IMR-90 (cell line): ENCODE results near the gene FHL2. TPM values are rescaled to one million over a fixed set of nuclear protein-coding genes. Genes with fewer than 3 reads are reported as not detected.

ENCODE experiments used
- ATAC-seq: fragments of 200-7000 bp; cut with Tn5 transposase; 2 replicates; pipeline ENCODE4 v1.9.1; 2020; ENCODE audit warnings: low read depth, mild to moderate bottlenecking, moderate library complexity
- BruUV-seq: library from RNA; stranded (reverse); fragments of 400-500 nt; replicated peaks from 2 replicates; lab custom pipeline; 2021; lab: Mats Ljungman, UMichigan
- CTCF ChIA-PET: fragments of 300-600 bp; formaldehyde crosslinking; extraction: SDS; loops from one replicate; lab custom pipeline; 2021; ENCODE audit warnings: antibody characterized with exemption; lab: Yijun Ruan, JAX
- POLR2A ChIA-PET: fragments of 300-600 bp; sonication (Branson Sonifier 250); formaldehyde crosslinking; loops from one replicate; lab custom pipeline; 2022; ENCODE audit warnings: antibody characterized with exemption; ENCODE audit not compliant: unreplicated experiment; lab: Charles Lee
- DNase-seq: peaks from one replicate; pipeline ENCODE4 v3.0.0; 2013
- H2AFZ ChIP-seq: replicated peaks from 2 replicates; pipeline ENCODE3; 2013; ENCODE audit warnings: low read length, mild to moderate bottlenecking; ENCODE audit not compliant: poor library complexity
- H2AK5ac ChIP-seq: 2 replicates; pipeline ENCODE4 v1.6.1; 2013; ENCODE audit warnings: low read depth, low read length, inconsistent platforms
- H2AK9ac ChIP-seq: replicated peaks from 2 replicates; pipeline ENCODE3; 2013; ENCODE audit warnings: mild to moderate bottlenecking, low read depth, low read length, moderate library complexity; ENCODE audit not compliant: poor library complexity
- H2BK120ac ChIP-seq: 2 replicates; pipeline ENCODE4 v1.6.1; 2013; ENCODE audit warnings: low read depth, low read length, inconsistent platforms
- H2BK15ac ChIP-seq: 3 replicates; pipeline ENCODE4 v1.6.1; 2013; ENCODE audit warnings: low read depth, low read length, inconsistent platforms
- H2BK20ac ChIP-seq: 2 replicates; pipeline ENCODE4 v1.6.1; 2013; ENCODE audit warnings: low read depth, mild to moderate bottlenecking, inconsistent platforms, low read length, moderate library complexity
- H2BK5ac ChIP-seq: 2 replicates; pipeline ENCODE4 v1.6.1; 2013; ENCODE audit warnings: mild to moderate bottlenecking, low read depth, low read length, inconsistent platforms; ENCODE audit not compliant: poor library complexity, severe bottlenecking
- H3K14ac ChIP-seq: replicated peaks from 2 replicates; pipeline ENCODE4 v1.6.1; 2013; ENCODE audit warnings: low read depth, low read length, inconsistent platforms
- H3K18ac ChIP-seq: 2 replicates; pipeline ENCODE4 v1.6.1; 2013; ENCODE audit warnings: low read depth, low read length, control low read depth
- H3K23ac ChIP-seq: 2 replicates; pipeline ENCODE4 v1.6.1; 2013; ENCODE audit warnings: low read depth, low read length, inconsistent platforms
- H3K27ac ChIP-seq: 2 replicates; pipeline ENCODE4 v1.5.1; 2013; ENCODE audit warnings: mild to moderate bottlenecking, control low read depth, low read length; ENCODE audit not compliant: insufficient read depth
- H3K27me3 ChIP-seq: 2 replicates; pipeline ENCODE4 v1.6.1; 2013; ENCODE audit warnings: low read length; ENCODE audit not compliant: control insufficient read depth, insufficient read depth
- H3K36me3 ChIP-seq: 2 replicates; pipeline ENCODE4 v1.6.1; 2013; ENCODE audit warnings: low read length, mixed read lengths; ENCODE audit not compliant: control insufficient read depth, insufficient read depth
- H3K4ac ChIP-seq: 2 replicates; pipeline ENCODE4 v1.6.1; 2013; ENCODE audit warnings: low read depth, low read length, inconsistent platforms
- H3K4me1 ChIP-seq: 2 replicates; pipeline ENCODE4 v1.6.1; 2013; ENCODE audit warnings: low read length, mixed read lengths; ENCODE audit not compliant: control insufficient read depth, insufficient read depth
- H3K4me2 ChIP-seq: 2 replicates; pipeline ENCODE4 v1.6.1; 2013; ENCODE audit warnings: low read depth, mild to moderate bottlenecking, control low read depth, low read length, moderate library complexity
- H3K4me3 ChIP-seq: 2 replicates; pipeline ENCODE4 v1.5.1; 2013; ENCODE audit warnings: low read depth, mild to moderate bottlenecking, control low read depth, low read length, moderate library complexity; ENCODE audit not compliant: insufficient read depth
- H3K56ac ChIP-seq: 2 replicates; pipeline ENCODE4 v1.6.1; 2013; ENCODE audit warnings: low read length, inconsistent platforms; ENCODE audit not compliant: insufficient read depth; ENCODE audit errors: extremely low read depth
- H3K79me1 ChIP-seq, 2 experiments: 2 replicates each; pipeline ENCODE4 v1.6.1; 2013; ENCODE audit warnings: low read length in 2 of 2, inconsistent platforms in 1 of 2, low read depth in 1 of 2
- H3K9ac ChIP-seq: 2 replicates; pipeline ENCODE4 v1.6.1; 2013; ENCODE audit warnings: low read depth, low read length, control low read depth
- H3K9me1 ChIP-seq: 2 replicates; pipeline ENCODE4 v1.6.1; 2013; ENCODE audit warnings: low read length, inconsistent platforms; ENCODE audit not compliant: insufficient read depth
- H3K9me3 ChIP-seq: 2 replicates; pipeline ENCODE4 v1.6.1; 2013; ENCODE audit warnings: low read length; ENCODE audit not compliant: control insufficient read depth, insufficient read depth
- H4K20me1 ChIP-seq: 2 replicates; pipeline ENCODE4 v1.6.1; 2013; ENCODE audit warnings: low read length, inconsistent platforms; ENCODE audit not compliant: insufficient read depth
- H4K5ac ChIP-seq: 2 replicates; pipeline ENCODE4 v1.6.1; 2013; ENCODE audit warnings: mild to moderate bottlenecking, low read depth, low read length, control low read depth
- H4K8ac ChIP-seq, 2 experiments: 2 replicates each; pipeline ENCODE4 v1.6.1; 2013; ENCODE audit warnings: low read depth in 2 of 2, low read length in 2 of 2, control low read depth in 1 of 2, inconsistent platforms in 1 of 2
- H4K91ac ChIP-seq: 2 replicates; pipeline ENCODE4 v1.6.1; 2013; ENCODE audit warnings: low read depth, low read length, inconsistent platforms; ENCODE audit not compliant: insufficient read depth
- MAFK ChIP-seq: IDR thresholded peaks from 2 replicates; pipeline ENCODE4 v1.6.1; 2012; ENCODE audit warnings: low read depth, low read length, improper control_type of control experiment
- NFE2L2 ChIP-seq: fragments of 150-350 bp; IDR thresholded peaks from 2 replicates; pipeline ENCODE4 v1.6.1; 2016; ENCODE audit warnings: low read depth, mild to moderate bottlenecking, low read length
- WGBS, 2 experiments: methylation state at CpG; one replicate each; pipeline versions ENCODE4 v1.1.5 to v1.1.7; 2013; ENCODE audit warnings: missing lambda C conversion rate in 2 of 2; ENCODE audit not compliant: insufficient read length in 1 of 2; ENCODE audit errors: extremely low coverage in 2 of 2; 5-methylcytosine and 5-hydroxymethylcytosine counted together
- dilution Hi-C: fragments of 300-500 bp; cut with HindIII; formaldehyde crosslinking; loops from one replicate; pipeline ENCODE4 v1.14.3; 2018; ENCODE audit warnings: low sequenced_read_pairs; ENCODE audit not compliant: unreplicated experiment
- in situ Hi-C: fragments of 300-500 bp; cut with MboI; formaldehyde crosslinking; loops from 3 replicates; pipeline ENCODE4 v1.14.3; 2019; ENCODE audit warnings: low sequenced_read_pairs, inconsistent platforms, mixed read lengths
- intact Hi-C: fragments of 100-400 bp; cut with micrococcal nuclease; formaldehyde crosslinking; loops from 2 replicates; pipeline ENCODE4 v1.10.0; 2022
- polyA plus RNA-seq, 3 experiments: library from polyadenylated mRNA; depleted of rRNA; stranded (reverse); fragments of >200 nt; gene quantifications; 2 replicates each; pipeline ENCODE4 v1.2.3, GENCODE V29; 2012; ENCODE audit warnings: low replicate concordance in 1 of 3
- total RNA-seq: library from RNA; depleted of rRNA; stranded (reverse); fragments of >200 nt; gene quantifications from 2 replicates; pipeline ENCODE4 v1.2.3, GENCODE V29; 2012

FHL2 gene
- total and polyA plus RNA-seq, 2 of the 4 experiments (the other 2 are of a cell fraction): 464 to 550 TPM

DNA sequence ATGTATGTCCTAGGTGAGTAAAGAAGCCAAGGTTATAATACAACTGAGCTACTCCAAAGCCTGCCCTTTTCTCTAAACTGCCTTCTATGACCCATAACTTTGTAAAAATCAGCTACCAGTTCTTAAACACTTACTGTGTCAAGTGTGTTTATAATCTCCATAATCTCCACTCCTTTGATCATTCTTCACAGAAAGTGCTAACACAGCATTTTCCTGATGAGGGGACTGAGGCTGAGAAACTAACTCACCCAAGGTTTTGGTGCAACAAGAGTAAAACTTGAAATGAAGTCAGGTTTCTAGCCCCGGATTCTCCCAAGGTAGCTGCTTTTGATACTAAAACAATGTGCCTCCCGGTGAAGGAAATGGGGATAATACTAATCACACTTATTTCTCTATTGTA, 63.4 kb downstream of the FHL2 start:
- no peaks in the 10 kb centered on the region; the same call in 1 of the 2 replicates for H4K20me1 ChIP-seq
- H3K9me1 ChIP-seq: peaks cover 6% of the 10 kb centered on the region; the same call in 1 of the 2 replicates
- no peak overlapping the region for H4K5ac ChIP-seq
- H3K36me3 ChIP-seq: peaks cover 7% of the 10 kb centered on the region
- H3K9me3 ChIP-seq: no peaks in the 10 kb centered on the region
- no peak overlapping the region for H3K4ac ChIP-seq
- dilution Hi-C loops: no loop called here
- H2AK5ac ChIP-seq: no peak overlapping the region
- no peak overlapping the region for H3K4me3 ChIP-seq
- no peak overlapping the region for H3K27ac ChIP-seq
- no peak overlapping the region for H2BK5ac ChIP-seq
- H3K18ac ChIP-seq: no peak overlapping the region
- no peaks in the 10 kb centered on the region for H3K27me3 ChIP-seq
- no peak for TF ChIP-seq NFE2L2
- peak; percentile 95 for TF ChIP-seq MAFK
- WGBS, 2 experiments: no CpG with 5 or more reads among the region's 2 CpGs
- in situ Hi-C loops: loop anchor here (25.0 kb wide), 1 partner anchor 452 kb away; no protein-coding TSS in a partner anchor
- ChIA-PET POLR2A (no interaction called here), CTCF (interaction anchor here (0.8 to 1.2 kb wide), 2 partner anchors 9 to 186 kb away, joined by 4 to 7 read pairs; no protein-coding TSS in a partner anchor)
- H3K14ac ChIP-seq: no peak overlapping the region
- H3K9ac ChIP-seq: no peak overlapping the region
- no peak overlapping the region for H4K91ac ChIP-seq
- peaks cover 12 to 38% of the 10 kb centered on the region in 2 experiments for H3K79me1 ChIP-seq
- peaks cover 5% of the 10 kb centered on the region; the same call in 1 of the 2 replicates for H3K4me1 ChIP-seq
- no peak overlapping the region for H3K4me2 ChIP-seq
- H2AFZ ChIP-seq: no peak overlapping the region
- H3K56ac ChIP-seq: no peak overlapping the region
- H4K8ac ChIP-seq: no peak overlapping the region
- BruUV-seq: no TSS peak
- no peak overlapping the region for H3K23ac ChIP-seq
- no peak overlapping the region for H2AK9ac ChIP-seq
- no peak overlapping the region for H2BK120ac ChIP-seq
- no peak overlapping the region for H2BK15ac ChIP-seq
- intact Hi-C loops: no loop called here
- no peak overlapping the region for H2BK20ac ChIP-seq
- no peak for DNase-seq
- no peak for ATAC-seq
